Measurements from ENCODE around the gene OS9. TPM values are rescaled to one million over a fixed set of nuclear protein-coding genes. Genes with fewer than 3 reads are reported as not detected.

Gene OS9
- total and polyA plus RNA-seq, 9 of the 15 experiments (the other 6 are each of a cell fraction or from before 2014, with no cell fraction given) = 4.6 to 105 (median 89.5) TPM

DNA sequence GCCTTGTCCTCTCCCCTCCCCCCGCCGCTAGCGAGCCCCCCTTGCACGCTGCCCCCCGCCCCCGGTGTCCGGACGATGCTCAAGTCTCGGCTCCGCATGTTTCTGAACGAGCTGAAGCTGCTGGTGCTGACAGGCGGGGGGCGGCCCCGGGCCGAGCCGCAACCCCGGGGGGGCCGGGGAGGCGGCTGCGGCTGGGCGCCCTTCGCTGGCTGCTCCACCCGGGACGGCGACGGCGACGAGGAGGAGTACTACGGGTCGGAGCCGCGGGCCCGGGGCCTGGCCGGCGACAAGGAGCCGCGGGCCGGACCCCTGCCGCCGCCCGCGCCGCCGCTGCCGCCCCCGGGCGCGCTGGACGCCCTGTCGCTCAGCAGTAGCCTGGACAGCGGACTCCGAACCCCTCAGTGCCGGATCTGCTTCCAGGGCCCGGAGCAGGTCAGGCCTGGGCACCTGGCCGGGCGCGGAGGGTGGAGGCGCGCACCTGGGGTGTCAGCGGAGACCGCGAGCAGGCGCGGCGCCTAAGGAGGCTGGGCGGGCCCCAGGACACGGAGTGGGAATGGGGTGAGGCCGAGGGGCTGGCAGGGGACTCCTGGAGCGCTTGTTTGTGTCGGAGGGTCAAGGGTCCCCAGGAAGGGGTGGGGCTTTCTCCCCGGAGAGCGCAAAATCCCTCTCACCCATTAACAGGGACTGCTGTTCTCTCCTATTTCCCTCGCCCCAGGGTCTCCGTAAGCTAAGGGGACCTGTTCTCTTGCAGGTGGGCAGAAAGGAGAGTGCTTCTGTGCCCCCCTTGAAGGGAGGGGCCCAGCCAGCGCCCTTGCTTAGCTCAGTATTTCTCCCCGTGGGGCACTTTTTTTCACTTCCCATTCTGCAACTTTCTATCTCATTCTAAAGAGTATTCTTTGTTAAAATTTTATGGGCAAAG is 61.8 kb downstream of the OS9 start (continued):
- TF ChIP-seq RBM15 (IDR thresholded peaks at IDR 0.05; ENCODE audit: insufficient read depth, low read length) (no peak), GTF2E2 (tag; IDR thresholded peaks at IDR 0.05) (no peak), SRSF7 (optimal IDR thresholded peaks at IDR 0.05; ENCODE audit: low read depth, low read length) (no peak), MAZ (CRISPR knock-in tag; conservative IDR thresholded peaks at IDR 0.05 in 1 of 2, IDR thresholded peaks at IDR 0.05 in 1 of 2) (0 out of 4 replicates have a peak, but pooled peaks of 1 of the 2 experiments have one; percentile 33), ZBTB34 (CRISPR knock-in tag; IDR thresholded peaks at IDR 0.05) (no peak), SIN3B (IDR thresholded peaks at IDR 0.05; ENCODE audit: low read depth) (peak; percentile 37; the same call in 1 of the 2 replicates), KLF6 (CRISPR knock-in tag; IDR thresholded peaks at IDR 0.05; ENCODE audit: borderline replicate concordance) (no peak), CBFA2T2 (conservative IDR thresholded peaks at IDR 0.05) (no peak), ZNF224 (CRISPR knock-in tag; IDR thresholded peaks at IDR 0.05) (no peak), TGIF2 (CRISPR knock-in tag; IDR thresholded peaks at IDR 0.05) (no peak), HDAC8 (tag; IDR thresholded peaks at IDR 0.05) (no peak), ZNF785 (CRISPR knock-in tag; IDR thresholded peaks at IDR 0.05) (no peak), GATAD2B (IDR thresholded peaks at IDR 0.05; ENCODE audit: borderline replicate concordance) (peak; percentile 81), MEF2A (IDR thresholded peaks at IDR 0.05; ENCODE audit: control insufficient read depth, low read depth, low read length) (no peak), ZNF146 (CRISPR knock-in tag; IDR thresholded peaks at IDR 0.05; ENCODE audit: unreplicated experiment) (no peak)
- TF ChIP-seq, protein P1, sequence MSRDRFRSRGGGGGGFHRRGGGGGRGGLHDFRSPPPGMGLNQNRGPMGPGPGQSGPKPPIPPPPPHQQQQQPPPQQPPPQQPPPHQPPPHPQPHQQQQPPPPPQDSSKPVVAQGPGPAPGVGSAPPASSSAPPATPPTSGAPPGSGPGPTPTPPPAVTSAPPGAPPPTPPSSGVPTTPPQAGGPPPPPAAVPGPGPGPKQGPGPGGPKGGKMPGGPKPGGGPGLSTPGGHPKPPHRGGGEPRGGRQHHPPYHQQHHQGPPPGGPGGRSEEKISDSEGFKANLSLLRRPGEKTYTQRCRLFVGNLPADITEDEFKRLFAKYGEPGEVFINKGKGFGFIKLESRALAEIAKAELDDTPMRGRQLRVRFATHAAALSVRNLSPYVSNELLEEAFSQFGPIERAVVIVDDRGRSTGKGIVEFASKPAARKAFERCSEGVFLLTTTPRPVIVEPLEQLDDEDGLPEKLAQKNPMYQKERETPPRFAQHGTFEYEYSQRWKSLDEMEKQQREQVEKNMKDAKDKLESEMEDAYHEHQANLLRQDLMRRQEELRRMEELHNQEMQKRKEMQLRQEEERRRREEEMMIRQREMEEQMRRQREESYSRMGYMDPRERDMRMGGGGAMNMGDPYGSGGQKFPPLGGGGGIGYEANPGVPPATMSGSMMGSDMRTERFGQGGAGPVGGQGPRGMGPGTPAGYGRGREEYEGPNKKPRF (IDR thresholded peaks at IDR 0.05; ENCODE audit: low read depth, low read length) = no peak
- TF ChIP-seq, protein P2, sequence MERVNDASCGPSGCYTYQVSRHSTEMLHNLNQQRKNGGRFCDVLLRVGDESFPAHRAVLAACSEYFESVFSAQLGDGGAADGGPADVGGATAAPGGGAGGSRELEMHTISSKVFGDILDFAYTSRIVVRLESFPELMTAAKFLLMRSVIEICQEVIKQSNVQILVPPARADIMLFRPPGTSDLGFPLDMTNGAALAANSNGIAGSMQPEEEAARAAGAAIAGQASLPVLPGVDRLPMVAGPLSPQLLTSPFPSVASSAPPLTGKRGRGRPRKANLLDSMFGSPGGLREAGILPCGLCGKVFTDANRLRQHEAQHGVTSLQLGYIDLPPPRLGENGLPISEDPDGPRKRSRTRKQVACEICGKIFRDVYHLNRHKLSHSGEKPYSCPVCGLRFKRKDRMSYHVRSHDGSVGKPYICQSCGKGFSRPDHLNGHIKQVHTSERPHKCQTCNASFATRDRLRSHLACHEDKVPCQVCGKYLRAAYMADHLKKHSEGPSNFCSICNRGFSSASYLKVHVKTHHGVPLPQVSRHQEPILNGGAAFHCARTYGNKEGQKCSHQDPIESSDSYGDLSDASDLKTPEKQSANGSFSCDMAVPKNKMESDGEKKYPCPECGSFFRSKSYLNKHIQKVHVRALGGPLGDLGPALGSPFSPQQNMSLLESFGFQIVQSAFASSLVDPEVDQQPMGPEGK (CRISPR knock-in tag; IDR thresholded peaks at IDR 0.05; ENCODE audit: borderline replicate concordance) = no peak
- TF ChIP-seq, protein P3, sequence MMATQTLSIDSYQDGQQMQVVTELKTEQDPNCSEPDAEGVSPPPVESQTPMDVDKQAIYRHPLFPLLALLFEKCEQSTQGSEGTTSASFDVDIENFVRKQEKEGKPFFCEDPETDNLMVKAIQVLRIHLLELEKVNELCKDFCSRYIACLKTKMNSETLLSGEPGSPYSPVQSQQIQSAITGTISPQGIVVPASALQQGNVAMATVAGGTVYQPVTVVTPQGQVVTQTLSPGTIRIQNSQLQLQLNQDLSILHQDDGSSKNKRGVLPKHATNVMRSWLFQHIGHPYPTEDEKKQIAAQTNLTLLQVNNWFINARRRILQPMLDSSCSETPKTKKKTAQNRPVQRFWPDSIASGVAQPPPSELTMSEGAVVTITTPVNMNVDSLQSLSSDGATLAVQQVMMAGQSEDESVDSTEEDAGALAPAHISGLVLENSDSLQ (IDR thresholded peaks at IDR 0.05) = 0 out of 2 replicates have a peak, but pooled peaks have one; percentile 5
